SK-N-SH treated with all-trans-retinoic acid at 6 μM for 48 hours (cell line): Measurements from ENCODE around the gene PTBP3.

Source experiments
- ATAC-seq: fragments of 200-7000 bp; cut with Tn5 transposase; 3 replicates; pipeline ENCODE4 v1.9.1; 2020; ENCODE audit warnings: mild to moderate bottlenecking, moderate library complexity
- ARNTL ChIP-seq: fragments of 450-650 bp; formaldehyde crosslinking; IDR thresholded peaks from 2 replicates; pipeline ENCODE4 v1.5.0; 2020; ENCODE audit warnings: low read depth, mild to moderate bottlenecking, moderate library complexity, borderline replicate concordance
- CSDC2 ChIP-seq: fragments of 250-450 bp; sonication (Bioruptor Pico); IDR thresholded peaks from 2 replicates; pipeline ENCODE4 v1.5.0; 2020; ENCODE audit warnings: mild to moderate bottlenecking, moderate library complexity
- GLIS3 ChIP-seq: fragments of 250-450 bp; sonication (Bioruptor Pico); IDR thresholded peaks from 2 replicates; pipeline ENCODE4 v1.5.0; 2020; ENCODE audit warnings: mild to moderate bottlenecking, moderate library complexity
- ISL1 ChIP-seq: fragments of 250-450 bp; sonication (Bioruptor Pico); IDR thresholded peaks from 2 replicates; pipeline ENCODE4 v2.1.2; 2022; ENCODE audit warnings: mild to moderate bottlenecking, moderate library complexity
- OSR1 ChIP-seq: fragments of 250-450 bp; sonication (Bioruptor Pico); IDR thresholded peaks from 2 replicates; pipeline ENCODE4 v1.8.0; 2022; ENCODE audit warnings: moderate library complexity, mild to moderate bottlenecking, inconsistent platforms
- PPARA ChIP-seq: fragments of 250-450 bp; sonication (Bioruptor Pico); IDR thresholded peaks from 2 replicates; pipeline ENCODE4 v1.5.0; 2020; ENCODE audit warnings: mild to moderate bottlenecking, borderline replicate concordance
- SNAI2 ChIP-seq: fragments of 250-450 bp; sonication (Bioruptor Pico); IDR thresholded peaks from 2 replicates; pipeline ENCODE4 v1.5.0; 2020; ENCODE audit warnings: mild to moderate bottlenecking, moderate library complexity
- TCF4 ChIP-seq: fragments of 250-450 bp; sonication (Bioruptor Pico); IDR thresholded peaks from 2 replicates; pipeline ENCODE4 v1.8.0; 2021; ENCODE audit warnings: mild to moderate bottlenecking, moderate library complexity, borderline replicate concordance
- TOX ChIP-seq: fragments of 250-450 bp; sonication (Bioruptor Pico); IDR thresholded peaks from 2 replicates; pipeline ENCODE4 v1.8.0; 2021; ENCODE audit warnings: mild to moderate bottlenecking, moderate library complexity, borderline replicate concordance
- ZC3H10 ChIP-seq: fragments of 250-450 bp; sonication (Bioruptor Pico); IDR thresholded peaks from 2 replicates; pipeline ENCODE4 v1.5.1; 2021; ENCODE audit warnings: mild to moderate bottlenecking, moderate library complexity
- ZFP3 ChIP-seq: fragments of 250-450 bp; sonication (Bioruptor Pico); IDR thresholded peaks from 2 replicates; pipeline ENCODE4 v1.5.0; 2020; ENCODE audit warnings: mild to moderate bottlenecking, moderate library complexity
- ZFP30 ChIP-seq: fragments of 450-650 bp; formaldehyde crosslinking; IDR thresholded peaks from 2 replicates; pipeline ENCODE4 v1.5.0; 2022; ENCODE audit warnings: mild to moderate bottlenecking, moderate library complexity
- ZNF565 ChIP-seq: fragments of 450-650 bp; formaldehyde crosslinking; conservative IDR thresholded peaks from 2 replicates; pipeline ENCODE4 v1.5.0; 2020; ENCODE audit warnings: low read depth, mild to moderate bottlenecking, moderate library complexity
- ZNF70 ChIP-seq: fragments of 450-650 bp; formaldehyde crosslinking; IDR thresholded peaks from 2 replicates; pipeline ENCODE4 v1.5.0; 2020; ENCODE audit warnings: mild to moderate bottlenecking, moderate library complexity
- ZNF8 ChIP-seq: fragments of 450-650 bp; formaldehyde crosslinking; IDR thresholded peaks from 2 replicates; pipeline ENCODE4 v1.5.0; 2020; ENCODE audit warnings: mild to moderate bottlenecking, moderate library complexity
- TF ChIP-seq, protein P1 (sequence below): fragments of 250-450 bp; sonication (Bioruptor Pico); IDR thresholded peaks from 2 replicates; pipeline ENCODE4 v1.5.1; 2021; ENCODE audit warnings: mild to moderate bottlenecking, moderate library complexity
- TF ChIP-seq, protein P2 (sequence below): fragments of 250-450 bp; sonication (Bioruptor Pico); IDR thresholded peaks from 2 replicates; pipeline ENCODE4 v1.8.0; 2021; ENCODE audit warnings: low read depth, mild to moderate bottlenecking, moderate library complexity, borderline replicate concordance
- TF ChIP-seq, protein P3 (sequence below): fragments of 250-450 bp; sonication (Bioruptor Pico); IDR thresholded peaks from 2 replicates; pipeline ENCODE4 v1.5.1; 2020; ENCODE audit warnings: low read depth, mild to moderate bottlenecking, moderate library complexity
- TF ChIP-seq, protein P4 (sequence below): fragments of 250-450 bp; sonication (Bioruptor Pico); IDR thresholded peaks from 2 replicates; pipeline ENCODE4 v1.5.0; 2020; ENCODE audit warnings: mild to moderate bottlenecking, moderate library complexity
- TF ChIP-seq, protein P5 (sequence below): fragments of 250-450 bp; sonication (Bioruptor Pico); IDR thresholded peaks from 2 replicates; pipeline ENCODE4 v1.8.0; 2020; ENCODE audit warnings: mild to moderate bottlenecking, moderate library complexity, borderline replicate concordance

Gene PTBP3

DNA sequence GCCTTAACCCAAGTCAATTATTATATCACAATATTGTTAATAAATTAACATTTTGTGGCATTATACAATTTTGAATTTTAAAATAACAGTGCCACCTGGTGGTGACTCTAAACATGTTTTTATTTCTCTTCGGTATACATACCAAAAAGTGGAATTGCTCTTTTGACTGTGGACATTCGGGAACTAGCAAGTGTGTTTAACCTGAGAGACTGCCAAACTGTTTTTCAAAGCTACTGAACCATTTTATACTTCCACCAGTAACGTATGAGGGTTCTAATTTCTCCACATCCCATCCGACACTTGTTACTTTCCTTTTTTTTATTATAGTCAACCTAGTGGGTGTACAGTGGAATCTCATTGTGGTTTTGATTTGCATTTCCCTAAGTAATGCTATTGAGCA is 28.2 kb upstream of the PTBP3 start (continued):
- no peak for TF ChIP-seq PPARA (CRISPR knock-in tag)
- TF ChIP-seq, protein P1, sequence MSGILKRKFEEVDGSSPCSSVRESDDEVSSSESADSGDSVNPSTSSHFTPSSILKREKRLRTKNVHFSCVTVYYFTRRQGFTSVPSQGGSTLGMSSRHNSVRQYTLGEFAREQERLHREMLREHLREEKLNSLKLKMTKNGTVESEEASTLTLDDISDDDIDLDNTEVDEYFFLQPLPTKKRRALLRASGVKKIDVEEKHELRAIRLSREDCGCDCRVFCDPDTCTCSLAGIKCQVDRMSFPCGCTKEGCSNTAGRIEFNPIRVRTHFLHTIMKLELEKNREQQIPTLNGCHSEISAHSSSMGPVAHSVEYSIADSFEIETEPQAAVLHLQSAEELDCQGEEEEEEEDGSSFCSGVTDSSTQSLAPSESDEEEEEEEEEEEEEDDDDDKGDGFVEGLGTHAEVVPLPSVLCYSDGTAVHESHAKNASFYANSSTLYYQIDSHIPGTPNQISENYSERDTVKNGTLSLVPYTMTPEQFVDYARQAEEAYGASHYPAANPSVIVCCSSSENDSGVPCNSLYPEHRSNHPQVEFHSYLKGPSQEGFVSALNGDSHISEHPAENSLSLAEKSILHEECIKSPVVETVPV (CRISPR knock-in tag), result no peak

DNA sequence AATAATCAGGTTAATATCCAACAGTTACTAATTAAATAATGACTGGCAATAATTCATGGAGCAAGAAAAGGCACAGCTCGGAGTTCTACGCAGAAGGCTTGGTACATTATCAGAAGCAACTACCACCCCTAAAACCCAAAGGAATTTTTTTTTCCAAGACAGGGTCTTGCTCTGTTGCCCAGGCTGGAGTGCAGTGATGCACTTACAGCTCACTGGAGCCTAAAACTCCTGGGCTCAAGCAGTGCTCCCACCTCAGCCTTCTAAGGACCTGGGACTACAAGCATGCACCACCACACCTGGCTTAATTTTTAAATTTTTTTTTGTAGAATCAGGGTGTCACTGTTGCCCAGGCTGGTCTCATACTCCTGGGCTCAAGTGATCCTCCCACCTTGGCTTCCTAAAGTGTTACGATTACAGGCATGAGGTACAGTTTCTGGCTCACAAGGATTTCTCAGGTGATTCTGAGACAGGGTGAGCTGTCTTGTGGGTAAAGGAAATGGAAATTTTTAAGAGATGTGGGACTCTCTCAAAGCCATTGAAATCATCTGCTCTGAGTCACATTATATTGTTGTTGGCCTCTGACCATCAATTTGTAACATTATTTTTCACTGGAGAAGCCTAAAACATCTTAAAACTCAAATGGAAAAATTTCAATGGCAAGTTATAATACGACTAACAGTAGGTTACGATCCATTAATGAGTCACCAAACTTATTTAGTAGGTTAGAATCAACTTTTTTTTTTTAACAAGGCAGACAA is 26.8 kb upstream of the PTBP3 start:
- TF ChIP-seq ZFP3 (CRISPR knock-in tag) (no peak), ZNF70 (CRISPR knock-in tag) (no peak), ISL1 (CRISPR knock-in tag) (no peak), ZFP30 (CRISPR knock-in tag) (no peak), ARNTL (CRISPR knock-in tag) (no peak), ZNF565 (CRISPR knock-in tag) (no peak), TCF4 (CRISPR knock-in tag) (no peak), TOX (CRISPR knock-in tag) (no peak), ZNF8 (CRISPR knock-in tag) (no peak), PPARA (CRISPR knock-in tag) (no peak), SNAI2 (CRISPR knock-in tag) (no peak), OSR1 (CRISPR knock-in tag) (no peak), ZC3H10 (CRISPR knock-in tag) (no peak), GLIS3 (CRISPR knock-in tag) (no peak), CSDC2 (CRISPR knock-in tag) (no peak)
- TF ChIP-seq, protein P2, sequence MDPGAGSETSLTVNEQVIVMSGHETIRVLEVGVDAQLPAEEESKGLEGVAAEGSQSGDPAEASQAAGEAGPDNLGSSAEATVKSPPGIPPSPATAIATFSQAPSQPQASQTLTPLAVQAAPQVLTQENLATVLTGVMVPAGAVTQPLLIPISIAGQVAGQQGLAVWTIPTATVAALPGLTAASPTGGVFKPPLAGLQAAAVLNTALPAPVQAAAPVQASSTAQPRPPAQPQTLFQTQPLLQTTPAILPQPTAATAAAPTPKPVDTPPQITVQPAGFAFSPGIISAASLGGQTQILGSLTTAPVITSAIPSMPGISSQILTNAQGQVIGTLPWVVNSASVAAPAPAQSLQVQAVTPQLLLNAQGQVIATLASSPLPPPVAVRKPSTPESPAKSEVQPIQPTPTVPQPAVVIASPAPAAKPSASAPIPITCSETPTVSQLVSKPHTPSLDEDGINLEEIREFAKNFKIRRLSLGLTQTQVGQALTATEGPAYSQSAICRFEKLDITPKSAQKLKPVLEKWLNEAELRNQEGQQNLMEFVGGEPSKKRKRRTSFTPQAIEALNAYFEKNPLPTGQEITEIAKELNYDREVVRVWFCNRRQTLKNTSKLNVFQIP (CRISPR knock-in tag), result no peak
- TF ChIP-seq, protein P3, sequence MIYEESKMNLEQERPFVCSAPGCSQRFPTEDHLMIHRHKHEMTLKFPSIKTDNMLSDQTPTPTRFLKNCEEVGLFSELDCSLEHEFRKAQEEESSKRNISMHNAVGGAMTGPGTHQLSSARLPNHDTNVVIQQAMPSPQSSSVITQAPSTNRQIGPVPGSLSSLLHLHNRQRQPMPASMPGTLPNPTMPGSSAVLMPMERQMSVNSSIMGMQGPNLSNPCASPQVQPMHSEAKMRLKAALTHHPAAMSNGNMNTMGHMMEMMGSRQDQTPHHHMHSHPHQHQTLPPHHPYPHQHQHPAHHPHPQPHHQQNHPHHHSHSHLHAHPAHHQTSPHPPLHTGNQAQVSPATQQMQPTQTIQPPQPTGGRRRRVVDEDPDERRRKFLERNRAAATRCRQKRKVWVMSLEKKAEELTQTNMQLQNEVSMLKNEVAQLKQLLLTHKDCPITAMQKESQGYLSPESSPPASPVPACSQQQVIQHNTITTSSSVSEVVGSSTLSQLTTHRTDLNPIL (CRISPR knock-in tag), result no peak
- TF ChIP-seq, protein P1 (CRISPR knock-in tag), result no peak
- TF ChIP-seq, protein P4, sequence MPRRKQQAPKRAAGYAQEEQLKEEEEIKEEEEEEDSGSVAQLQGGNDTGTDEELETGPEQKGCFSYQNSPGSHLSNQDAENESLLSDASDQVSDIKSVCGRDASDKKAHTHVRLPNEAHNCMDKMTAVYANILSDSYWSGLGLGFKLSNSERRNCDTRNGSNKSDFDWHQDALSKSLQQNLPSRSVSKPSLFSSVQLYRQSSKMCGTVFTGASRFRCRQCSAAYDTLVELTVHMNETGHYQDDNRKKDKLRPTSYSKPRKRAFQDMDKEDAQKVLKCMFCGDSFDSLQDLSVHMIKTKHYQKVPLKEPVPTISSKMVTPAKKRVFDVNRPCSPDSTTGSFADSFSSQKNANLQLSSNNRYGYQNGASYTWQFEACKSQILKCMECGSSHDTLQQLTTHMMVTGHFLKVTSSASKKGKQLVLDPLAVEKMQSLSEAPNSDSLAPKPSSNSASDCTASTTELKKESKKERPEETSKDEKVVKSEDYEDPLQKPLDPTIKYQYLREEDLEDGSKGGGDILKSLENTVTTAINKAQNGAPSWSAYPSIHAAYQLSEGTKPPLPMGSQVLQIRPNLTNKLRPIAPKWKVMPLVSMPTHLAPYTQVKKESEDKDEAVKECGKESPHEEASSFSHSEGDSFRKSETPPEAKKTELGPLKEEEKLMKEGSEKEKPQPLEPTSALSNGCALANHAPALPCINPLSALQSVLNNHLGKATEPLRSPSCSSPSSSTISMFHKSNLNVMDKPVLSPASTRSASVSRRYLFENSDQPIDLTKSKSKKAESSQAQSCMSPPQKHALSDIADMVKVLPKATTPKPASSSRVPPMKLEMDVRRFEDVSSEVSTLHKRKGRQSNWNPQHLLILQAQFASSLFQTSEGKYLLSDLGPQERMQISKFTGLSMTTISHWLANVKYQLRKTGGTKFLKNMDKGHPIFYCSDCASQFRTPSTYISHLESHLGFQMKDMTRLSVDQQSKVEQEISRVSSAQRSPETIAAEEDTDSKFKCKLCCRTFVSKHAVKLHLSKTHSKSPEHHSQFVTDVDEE (CRISPR knock-in tag), result no peak
- TF ChIP-seq, protein P5, sequence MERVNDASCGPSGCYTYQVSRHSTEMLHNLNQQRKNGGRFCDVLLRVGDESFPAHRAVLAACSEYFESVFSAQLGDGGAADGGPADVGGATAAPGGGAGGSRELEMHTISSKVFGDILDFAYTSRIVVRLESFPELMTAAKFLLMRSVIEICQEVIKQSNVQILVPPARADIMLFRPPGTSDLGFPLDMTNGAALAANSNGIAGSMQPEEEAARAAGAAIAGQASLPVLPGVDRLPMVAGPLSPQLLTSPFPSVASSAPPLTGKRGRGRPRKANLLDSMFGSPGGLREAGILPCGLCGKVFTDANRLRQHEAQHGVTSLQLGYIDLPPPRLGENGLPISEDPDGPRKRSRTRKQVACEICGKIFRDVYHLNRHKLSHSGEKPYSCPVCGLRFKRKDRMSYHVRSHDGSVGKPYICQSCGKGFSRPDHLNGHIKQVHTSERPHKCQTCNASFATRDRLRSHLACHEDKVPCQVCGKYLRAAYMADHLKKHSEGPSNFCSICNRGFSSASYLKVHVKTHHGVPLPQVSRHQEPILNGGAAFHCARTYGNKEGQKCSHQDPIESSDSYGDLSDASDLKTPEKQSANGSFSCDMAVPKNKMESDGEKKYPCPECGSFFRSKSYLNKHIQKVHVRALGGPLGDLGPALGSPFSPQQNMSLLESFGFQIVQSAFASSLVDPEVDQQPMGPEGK (CRISPR knock-in tag), result no peak
- no peak for ATAC-seq
